ENCODE data around the gene SSU72.

GRCh38 chr1:1554550-1554925 is 20.1 kb downstream of the SSU72 start:
- TF ChIP-seq, protein P1, sequence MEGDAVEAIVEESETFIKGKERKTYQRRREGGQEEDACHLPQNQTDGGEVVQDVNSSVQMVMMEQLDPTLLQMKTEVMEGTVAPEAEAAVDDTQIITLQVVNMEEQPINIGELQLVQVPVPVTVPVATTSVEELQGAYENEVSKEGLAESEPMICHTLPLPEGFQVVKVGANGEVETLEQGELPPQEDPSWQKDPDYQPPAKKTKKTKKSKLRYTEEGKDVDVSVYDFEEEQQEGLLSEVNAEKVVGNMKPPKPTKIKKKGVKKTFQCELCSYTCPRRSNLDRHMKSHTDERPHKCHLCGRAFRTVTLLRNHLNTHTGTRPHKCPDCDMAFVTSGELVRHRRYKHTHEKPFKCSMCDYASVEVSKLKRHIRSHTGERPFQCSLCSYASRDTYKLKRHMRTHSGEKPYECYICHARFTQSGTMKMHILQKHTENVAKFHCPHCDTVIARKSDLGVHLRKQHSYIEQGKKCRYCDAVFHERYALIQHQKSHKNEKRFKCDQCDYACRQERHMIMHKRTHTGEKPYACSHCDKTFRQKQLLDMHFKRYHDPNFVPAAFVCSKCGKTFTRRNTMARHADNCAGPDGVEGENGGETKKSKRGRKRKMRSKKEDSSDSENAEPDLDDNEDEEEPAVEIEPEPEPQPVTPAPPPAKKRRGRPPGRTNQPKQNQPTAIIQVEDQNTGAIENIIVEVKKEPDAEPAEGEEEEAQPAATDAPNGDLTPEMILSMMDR (IDR thresholded peaks at IDR 0.05; ENCODE audit: borderline replicate concordance, extremely low read depth, low read length, poor library complexity, severe bottlenecking): no peak
- no peak for TF ChIP-seq EZH2 (IDR thresholded peaks at IDR 0.05; ENCODE audit: borderline replicate concordance, low read depth, low read length, severe bottlenecking)
